ENCODE data around the gene CHIC2.

Gene CHIC2

GRCh38 chr4:54097152-54097551, 32.7 kb upstream of the CHIC2 start:
- no peak overlapping the region for H3K27ac ChIP-seq
- no peak for TF ChIP-seq ZFX (IDR thresholded peaks at IDR 0.05)
- no peak for TF ChIP-seq CTCF (conservative IDR thresholded peaks at IDR 0.05)

GRCh38 chr4:54096295-54096962, 32.0 kb upstream of the CHIC2 start:
- H3K27ac ChIP-seq = no peak overlapping the region
- no peak for TF ChIP-seq ZFX (IDR thresholded peaks at IDR 0.05)
- no peak for TF ChIP-seq CTCF (conservative IDR thresholded peaks at IDR 0.05)

DNA sequence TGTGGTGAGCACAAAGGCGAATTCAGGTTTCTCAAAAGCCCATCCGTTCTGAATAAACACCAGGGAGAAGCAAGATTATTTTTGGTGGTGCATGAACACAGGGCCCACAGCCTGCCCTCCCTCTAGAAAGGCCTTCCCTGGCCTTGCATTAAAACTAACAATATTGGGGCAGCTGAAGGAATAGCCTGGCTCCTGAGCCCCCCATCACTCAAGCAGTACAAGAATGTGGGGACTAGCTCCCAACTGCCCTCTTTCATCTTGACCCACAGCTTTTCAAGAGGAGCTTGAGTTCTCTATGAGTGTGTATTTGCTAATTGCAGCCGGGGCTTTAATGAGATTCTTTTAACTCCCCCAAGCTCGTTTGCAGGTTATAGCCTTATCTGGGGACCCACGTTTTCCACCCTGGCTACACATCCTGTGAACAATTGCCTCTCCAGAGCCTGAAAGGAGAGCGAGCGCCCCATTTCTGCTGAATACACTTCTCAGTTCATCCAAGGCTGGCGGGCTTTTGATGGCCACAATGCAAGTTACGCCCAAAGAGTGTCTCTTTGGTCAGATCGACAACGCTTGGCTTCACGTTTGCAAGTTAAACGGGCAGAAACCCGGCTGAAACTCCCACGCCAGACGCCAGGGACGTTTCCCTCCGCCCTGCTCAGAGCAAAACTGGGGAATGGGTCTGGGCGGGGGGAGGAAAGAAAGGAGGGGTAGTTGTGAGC, 30.9 kb upstream of the CHIC2 start:
- TF ChIP-seq CTCF (conservative IDR thresholded peaks at IDR 0.05) (no peak), ZFX (IDR thresholded peaks at IDR 0.05) (no peak)
- H3K27ac ChIP-seq = no peak overlapping the region

GRCh38 chr4:54094451-54094850, 30.0 kb upstream of the CHIC2 start:
- H3K27ac ChIP-seq = no peak overlapping the region
- TF ChIP-seq CTCF (conservative IDR thresholded peaks at IDR 0.05) (no peak), ZFX (IDR thresholded peaks at IDR 0.05) (no peak)

- no peak overlapping the region for H3K27ac ChIP-seq
- TF ChIP-seq ZFX (IDR thresholded peaks at IDR 0.05) (no peak), CTCF (conservative IDR thresholded peaks at IDR 0.05) (no peak)
Observed at GRCh38 chr4:54093324-54094240, 29.2 kb upstream of the CHIC2 start.

DNA sequence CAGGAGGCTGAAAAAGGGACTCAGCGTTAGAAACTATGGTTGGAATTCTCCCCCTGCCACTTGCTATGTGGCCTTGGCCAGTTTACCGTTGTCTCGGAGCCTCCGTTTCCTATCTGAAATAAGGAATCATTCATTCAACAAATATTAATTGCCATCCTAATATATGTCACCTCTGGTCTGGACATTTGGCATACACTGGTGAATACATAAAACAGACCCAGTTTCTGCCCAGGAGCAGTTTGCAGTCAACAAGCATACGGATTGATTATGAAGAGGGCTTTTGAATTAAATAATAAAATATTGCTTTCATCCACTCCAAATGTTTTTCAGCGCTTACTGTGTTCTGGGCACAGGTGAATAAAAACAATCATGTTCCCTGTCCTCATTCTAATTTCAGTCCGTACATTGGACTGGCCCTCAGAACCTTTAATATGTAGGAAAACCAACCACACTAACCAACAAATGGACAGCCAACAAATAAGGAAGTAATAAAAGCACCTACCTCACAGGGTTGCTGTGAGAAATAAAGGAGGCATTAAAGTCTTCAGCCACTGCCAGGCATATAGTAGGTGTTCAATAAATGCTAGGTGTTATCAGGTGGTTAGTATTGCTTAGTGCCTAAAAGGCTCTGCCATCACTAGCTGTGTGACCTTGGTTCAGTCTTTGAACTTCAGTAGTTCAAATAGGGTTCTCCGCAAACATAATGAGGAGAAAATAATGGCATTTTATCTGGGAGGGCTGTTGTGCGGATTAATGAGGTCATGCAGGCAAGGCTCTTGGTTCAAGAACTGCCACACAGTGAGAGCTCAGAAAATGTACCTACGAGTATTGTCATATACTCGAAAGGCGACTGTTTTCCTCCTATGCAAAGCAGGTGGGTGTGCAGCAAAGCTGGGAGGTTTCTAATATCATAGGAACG, 28.3 kb upstream of the CHIC2 start:
- TF ChIP-seq CTCF (conservative IDR thresholded peaks at IDR 0.05) (no peak), ZFX (IDR thresholded peaks at IDR 0.05) (no peak)
- peak overlapping the region; percentile 27; the same call in 1 of the 2 replicates for H3K27ac ChIP-seq

Measured in C4-2B (cell line).